IMR-90 (cell line): ENCODE measurements around the gene ZNF423.

ENCODE experiments used
- BHLHE40 ChIP-seq: fragments of 150-350 bp; IDR thresholded peaks from 2 replicates; pipeline ENCODE4 v1.6.1; 2016; ENCODE audit warnings: mild to moderate bottlenecking, low read depth, low read length
- CEBPB ChIP-seq: IDR thresholded peaks from 2 replicates; pipeline ENCODE4 v1.6.1; 2012; ENCODE audit warnings: low read depth, low read length, improper control_type of control experiment
- CHD1 ChIP-seq: IDR thresholded peaks from 2 replicates; pipeline ENCODE4 v1.6.1; 2012; ENCODE audit warnings: low read depth, low read length, improper control_type of control experiment
- FOS ChIP-seq: fragments of 150-350 bp; IDR thresholded peaks from 2 replicates; pipeline ENCODE4 v1.6.1; 2016; ENCODE audit warnings: low read depth, low read length
- MAFK ChIP-seq: IDR thresholded peaks from 2 replicates; pipeline ENCODE4 v1.6.1; 2012; ENCODE audit warnings: low read depth, low read length, improper control_type of control experiment
- NFE2L2 ChIP-seq: fragments of 150-350 bp; IDR thresholded peaks from 2 replicates; pipeline ENCODE4 v1.6.1; 2016; ENCODE audit warnings: low read depth, mild to moderate bottlenecking, low read length
- POLR2A ChIP-seq: IDR thresholded peaks from 2 replicates; pipeline ENCODE4 v1.6.1; 2012; ENCODE audit warnings: mild to moderate bottlenecking, low read depth, low read length
- RAD21 ChIP-seq: IDR thresholded peaks from 2 replicates; pipeline ENCODE4 v1.6.1; 2012; ENCODE audit warnings: low read length, improper control_type of control experiment
- RCOR1 ChIP-seq: IDR thresholded peaks from 2 replicates; pipeline ENCODE4 v1.6.1; 2012; ENCODE audit warnings: mild to moderate bottlenecking, low read length, improper control_type of control experiment; ENCODE audit not compliant: insufficient replicate concordance
- SMC3 ChIP-seq: fragments of 150-350 bp; IDR thresholded peaks from 2 replicates; pipeline ENCODE4 v1.6.1; 2016; ENCODE audit warnings: low read depth, mild to moderate bottlenecking, antibody characterized with exemption, low read length, moderate library complexity
- TF ChIP-seq, protein P1 (sequence below): conservative IDR thresholded peaks from 2 replicates; pipeline ENCODE4 v1.5.1; 2012; ENCODE audit warnings: mild to moderate bottlenecking, low read depth, low read length, improper control_type of control experiment

DNA sequence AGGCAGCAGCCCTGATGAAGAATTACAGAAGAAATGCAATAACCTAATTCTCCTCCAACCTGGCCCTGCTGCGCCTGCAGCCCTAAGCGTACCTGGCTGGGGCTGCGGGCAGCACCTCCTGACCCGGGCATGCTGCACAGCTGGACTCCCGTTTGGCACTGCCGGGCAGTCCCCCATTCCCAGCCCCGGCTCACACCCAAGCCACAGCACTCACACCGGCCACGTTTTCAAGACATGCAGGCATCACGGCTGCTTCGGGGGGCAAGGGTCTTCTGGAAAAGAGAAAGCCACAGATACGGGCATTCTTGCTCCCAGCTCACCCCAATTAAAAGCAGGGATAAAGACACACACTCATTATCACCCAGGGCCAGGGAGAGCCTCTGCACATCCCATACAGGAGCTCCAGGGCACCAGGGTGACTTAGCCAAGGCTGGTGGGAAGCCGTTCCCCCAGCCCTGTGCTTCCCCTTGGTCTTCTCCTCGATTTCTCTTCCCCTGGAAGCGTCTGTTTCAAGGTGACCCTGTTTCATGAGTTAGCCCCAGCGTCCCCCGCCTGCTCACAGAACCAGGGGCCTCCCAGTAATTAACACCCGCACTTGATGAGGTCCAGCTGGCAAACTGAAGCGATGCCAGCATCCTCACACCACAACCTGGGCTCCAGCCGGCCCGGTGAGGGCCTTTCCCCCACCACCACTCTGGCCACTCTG, 265.6 kb downstream of the ZNF423 start:
- TF ChIP-seq POLR2A (no peak), CEBPB (no peak), CHD1 (no peak), RAD21 (no peak), RCOR1 (no peak), BHLHE40 (no peak), MAFK (no peak), SMC3 (no peak), NFE2L2 (no peak), FOS (no peak)
- TF ChIP-seq, protein P1, sequence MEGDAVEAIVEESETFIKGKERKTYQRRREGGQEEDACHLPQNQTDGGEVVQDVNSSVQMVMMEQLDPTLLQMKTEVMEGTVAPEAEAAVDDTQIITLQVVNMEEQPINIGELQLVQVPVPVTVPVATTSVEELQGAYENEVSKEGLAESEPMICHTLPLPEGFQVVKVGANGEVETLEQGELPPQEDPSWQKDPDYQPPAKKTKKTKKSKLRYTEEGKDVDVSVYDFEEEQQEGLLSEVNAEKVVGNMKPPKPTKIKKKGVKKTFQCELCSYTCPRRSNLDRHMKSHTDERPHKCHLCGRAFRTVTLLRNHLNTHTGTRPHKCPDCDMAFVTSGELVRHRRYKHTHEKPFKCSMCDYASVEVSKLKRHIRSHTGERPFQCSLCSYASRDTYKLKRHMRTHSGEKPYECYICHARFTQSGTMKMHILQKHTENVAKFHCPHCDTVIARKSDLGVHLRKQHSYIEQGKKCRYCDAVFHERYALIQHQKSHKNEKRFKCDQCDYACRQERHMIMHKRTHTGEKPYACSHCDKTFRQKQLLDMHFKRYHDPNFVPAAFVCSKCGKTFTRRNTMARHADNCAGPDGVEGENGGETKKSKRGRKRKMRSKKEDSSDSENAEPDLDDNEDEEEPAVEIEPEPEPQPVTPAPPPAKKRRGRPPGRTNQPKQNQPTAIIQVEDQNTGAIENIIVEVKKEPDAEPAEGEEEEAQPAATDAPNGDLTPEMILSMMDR, result no peak
